WTC11 (cell line): Measurements from ENCODE around the gene ENTPD1.

Source experiments
- IRF2 ChIP-seq: sonication (generic); formaldehyde crosslinking; IDR thresholded peaks from 2 replicates; pipeline ENCODE4 v1.8.0; 2022; ENCODE audit warnings: low read depth, missing genetic modification reagents, borderline replicate concordance
- MYBL2 ChIP-seq: sonication (generic); formaldehyde crosslinking; IDR thresholded peaks from 2 replicates; pipeline ENCODE4 v1.8.1; 2023; ENCODE audit warnings: mild to moderate bottlenecking, moderate library complexity, missing genetic modification reagents
- USF2 ChIP-seq: sonication (generic); formaldehyde crosslinking; IDR thresholded peaks from 2 replicates; pipeline ENCODE4 v1.8.1; 2023; ENCODE audit warnings: mild to moderate bottlenecking, missing genetic modification reagents, moderate library complexity

- TF ChIP-seq IRF2 (no peak), USF2 (CRISPR knock-in tag) (no peak), MYBL2 (CRISPR knock-in tag) (no peak)
Measured at GRCh38 chr10:95831076-95831475, 75.1 kb downstream of the ENTPD1 start.
